ENCODE measurements around the gene NUDT17.

Gene NUDT17

GRCh38 chr1:145863282-145864018 lies 18.0 kb downstream of the NUDT17 start:
- no peak for TF ChIP-seq CTCF (IDR thresholded peaks at IDR 0.05; ENCODE audit: extremely low read depth, missing control alignments)
- DNase-seq (ENCODE audit: low spot score), result no peak

- DNase-seq (ENCODE audit: low spot score), result no peak
- no peak for TF ChIP-seq CTCF (IDR thresholded peaks at IDR 0.05; ENCODE audit: extremely low read depth, missing control alignments)
These were observed 22.8 kb downstream of the NUDT17 start for GRCh38 chr1:145868232-145868631.

- TF ChIP-seq CTCF (IDR thresholded peaks at IDR 0.05; ENCODE audit: extremely low read depth, missing control alignments), result no peak
- DNase-seq (ENCODE audit: low spot score), result peak; percentile 58
These were observed 26.8 kb downstream of the NUDT17 start for GRCh38 chr1:145871994-145872924.

- DNase-seq (ENCODE audit: low spot score), result no peak
- TF ChIP-seq CTCF (IDR thresholded peaks at IDR 0.05; ENCODE audit: extremely low read depth, missing control alignments), result no peak
These were observed 29.2 kb downstream of the NUDT17 start for GRCh38 chr1:145874646-145875045.

GRCh38 chr1:145877923-145878486 lies 32.6 kb downstream of the NUDT17 start:
- TF ChIP-seq CTCF (IDR thresholded peaks at IDR 0.05; ENCODE audit: extremely low read depth, missing control alignments), result no peak
- DNase-seq (ENCODE audit: low spot score), result no peak

GRCh38 chr1:145878724-145879123 lies 33.3 kb downstream of the NUDT17 start:
- no peak for TF ChIP-seq CTCF (IDR thresholded peaks at IDR 0.05; ENCODE audit: extremely low read depth, missing control alignments)
- no peak for DNase-seq (ENCODE audit: low spot score)

GRCh38 chr1:145879775-145880174 lies 34.3 kb downstream of the NUDT17 start:
- no peak for DNase-seq (ENCODE audit: low spot score)
- TF ChIP-seq CTCF (IDR thresholded peaks at IDR 0.05; ENCODE audit: extremely low read depth, missing control alignments), result no peak
